SHP77 (cell line): ENCODE data around the gene ZIC2.
"Not testable (repeated sequence)": the region's sequence is repeated elsewhere in the genome, so short reads cannot be mapped to it uniquely, and the experiment has no call there.

Experiments used
- DNase-seq, 2 experiments: peaks; one replicate each; lab custom pipeline; 2025; lab: John Stamatoyannopoulos, UW

Gene ZIC2

GRCh38 chr13:100019780-100020356 lies 38.3 kb downstream of the ZIC2 start:
- DNase-seq = no peak

- no peak for DNase-seq
These were observed 41.2 kb downstream of the ZIC2 start for GRCh38 chr13:100022798-100023197.

GRCh38 chr13:100024023-100024422 lies 42.4 kb downstream of the ZIC2 start:
- DNase-seq = no peak

- no peak for DNase-seq
These were observed 48.3 kb downstream of the ZIC2 start for GRCh38 chr13:100029933-100030332.

GRCh38 chr13:100032642-100033041 lies 51.1 kb downstream of the ZIC2 start:
- not testable (repeated sequence) for DNase-seq

- no peak for DNase-seq
These were observed 54.4 kb downstream of the ZIC2 start for GRCh38 chr13:100035936-100036335.
